GM23338 (cell line): ENCODE data around the gene FBLN2. TPM values are rescaled to one million over a fixed set of nuclear protein-coding genes. Genes with fewer than 3 reads are reported as not detected.

Source experiments
- ATAC-seq: fragments of 200-7000 bp; cut with Tn5 transposase; 3 replicates; pipeline ENCODE4 v1.9.1; 2020
- DNase-seq: peaks from one replicate; pipeline ENCODE4 v3.0.0-alpha.2; 2015; ENCODE audit warnings: low spot score
- H2AFZ ChIP-seq: fragments of 200-600 bp; sonication (generic); 2 replicates; pipeline ENCODE4 v1.8.0; 2016; ENCODE audit warnings: antibody characterized with exemption, mild to moderate bottlenecking, moderate library complexity
- H3F3A ChIP-seq: fragments of 200-600 bp; sonication (generic); replicated peaks from 2 replicates; pipeline ENCODE4 v1.8.0; 2017; ENCODE audit warnings: antibody characterized with exemption, mixed run types, low read depth
- H3K27ac ChIP-seq: fragments of 200-600 bp; sonication (generic); 2 replicates; pipeline ENCODE4 v1.6.1; 2016; ENCODE audit warnings: low read depth
- H3K27me3 ChIP-seq: fragments of 200-600 bp; sonication (generic); 2 replicates; pipeline ENCODE4 v1.8.0; 2016; ENCODE audit warnings: mild to moderate bottlenecking, mixed run types, moderate library complexity; ENCODE audit not compliant: insufficient read depth
- H3K36me3 ChIP-seq: fragments of 200-600 bp; sonication (generic); 2 replicates; pipeline ENCODE4 v1.8.0; 2016; ENCODE audit warnings: mild to moderate bottlenecking; ENCODE audit not compliant: insufficient read depth
- H3K4me1 ChIP-seq: fragments of 200-600 bp; sonication (generic); 2 replicates; pipeline ENCODE4 v1.8.0; 2016; ENCODE audit warnings: mild to moderate bottlenecking, moderate library complexity; ENCODE audit not compliant: insufficient read depth
- H3K4me2 ChIP-seq: fragments of 200-600 bp; sonication (generic); 2 replicates; pipeline ENCODE4 v1.7.1; 2017; ENCODE audit warnings: mixed run types
- H3K4me3 ChIP-seq: fragments of 200-600 bp; sonication (generic); 2 replicates; pipeline ENCODE4 v1.6.1; 2016; ENCODE audit warnings: mixed run types
- H3K79me2 ChIP-seq: fragments of 200-600 bp; sonication (generic); replicated peaks from 2 replicates; pipeline ENCODE4 v1.8.0; 2017; ENCODE audit warnings: mild to moderate bottlenecking; ENCODE audit not compliant: insufficient read depth
- H3K9me2 ChIP-seq: fragments of 200-600 bp; sonication (generic); 2 replicates; pipeline ENCODE4 v1.8.0; 2017; ENCODE audit not compliant: insufficient read depth
- H4K20me1 ChIP-seq: fragments of 200-600 bp; sonication (generic); replicated peaks from 2 replicates; pipeline ENCODE4 v1.8.0; 2017; ENCODE audit warnings: mild to moderate bottlenecking; ENCODE audit not compliant: insufficient read depth
- H3K27ac Mint-ChIP-seq: 2 replicates; pipeline ENCODE4 v1.8.0; 2020; ENCODE audit warnings: inconsistent platforms, mild to moderate bottlenecking, moderate library complexity, mixed read lengths
- H3K27me3 Mint-ChIP-seq: 3 replicates; pipeline ENCODE4 v1.8.0; 2022; ENCODE audit warnings: low read depth, mild to moderate bottlenecking, moderate library complexity, mixed read lengths, inconsistent platforms; ENCODE audit not compliant: insufficient read depth, poor library complexity
- H3K36me3 Mint-ChIP-seq: 3 replicates; pipeline ENCODE4 v1.8.0; 2021; ENCODE audit warnings: low read depth, mild to moderate bottlenecking, inconsistent platforms, moderate library complexity, mixed read lengths
- H3K4me1 Mint-ChIP-seq: 3 replicates; pipeline ENCODE4 v1.8.0; 2020; ENCODE audit warnings: mild to moderate bottlenecking, inconsistent platforms, mixed read lengths
- H3K4me3 Mint-ChIP-seq: 3 replicates; pipeline ENCODE4 v1.8.0; 2021; ENCODE audit warnings: moderate library complexity, mild to moderate bottlenecking, inconsistent platforms, mixed read lengths
- H3K9me3 Mint-ChIP-seq: 3 replicates; pipeline ENCODE4 v1.8.0; 2020; ENCODE audit warnings: moderate library complexity, mild to moderate bottlenecking, inconsistent platforms, mixed read lengths
- CTCF ChIP-seq, 2 experiments: fragments of 200-600 bp in 1 of 2; sonication (generic) in 1 of 2; conservative IDR thresholded peaks; 2 replicates each; pipeline versions ENCODE4 v1.5.1 to v1.6.1; 2016 to 2017; ENCODE audit warnings: antibody characterized with exemption in 2 of 2, low read depth in 2 of 2, mild to moderate bottlenecking in 2 of 2, moderate library complexity in 1 of 2
- EZH2phosphoT487 ChIP-seq: fragments of 200-600 bp; sonication (generic); IDR thresholded peaks from one replicate; pipeline ENCODE4 v1.8.1; 2018; ENCODE audit warnings: antibody characterized with exemption; ENCODE audit not compliant: unreplicated experiment
- JUNB ChIP-seq: IDR thresholded peaks from one replicate; pipeline ENCODE4 v1.6.1; 2016; ENCODE audit warnings: antibody characterized with exemption; ENCODE audit not compliant: unreplicated experiment
- REST ChIP-seq: IDR thresholded peaks from one replicate; pipeline ENCODE4 v1.6.1; 2018; ENCODE audit warnings: antibody characterized with exemption; ENCODE audit not compliant: unreplicated experiment
- STAT1 ChIP-seq: IDR thresholded peaks from one replicate; pipeline ENCODE4 v1.6.1; 2016; ENCODE audit warnings: antibody characterized with exemption; ENCODE audit not compliant: unreplicated experiment
- ZNF114 ChIP-seq: fragments of 250-450 bp; sonication (Bioruptor Pico); IDR thresholded peaks from 2 replicates; pipeline ENCODE4 v1.5.0; 2020; ENCODE audit warnings: mild to moderate bottlenecking, moderate library complexity
- ZNF331 ChIP-seq: fragments of 250-450 bp; sonication (Bioruptor Pico); IDR thresholded peaks from 2 replicates; pipeline ENCODE4 v1.5.0; 2020; ENCODE audit warnings: low read depth, mild to moderate bottlenecking, moderate library complexity
- polyA plus RNA-seq: library from polyadenylated mRNA; unstranded; fragments of >200 nt; fragmentation: Nextera tagmentation; extraction: Ambion mirVana; gene quantifications from 2 replicates; pipeline ENCODE4 v1.2.1, GENCODE V29; 2016
- total RNA-seq: library from RNA; depleted of rRNA; stranded (reverse); fragments of >200 nt; shearing (Covaris generic); gene quantifications from 2 replicates; pipeline ENCODE4 v1.2.3, GENCODE V29; 2014

Gene FBLN2
- total and polyA plus RNA-seq, 2 experiments from 2014 or later, result 18.8 to 26.8 TPM

GRCh38 chr3:13620281-13620680, 71.4 kb downstream of the FBLN2 start (continued):
- no peak for TF ChIP-seq CTCF (conservative IDR thresholded peaks at IDR 0.05; ENCODE audit: low read depth in 2 of 2)
- TF ChIP-seq ZNF114 (CRISPR knock-in tag), result no peak
- no peak for TF ChIP-seq EZH2phosphoT487
- no peak for TF ChIP-seq STAT1
- TF ChIP-seq REST, result no peak

- no peak overlapping the region for H3K27ac ChIP-seq
- H4K20me1 ChIP-seq, result no peaks in the 10 kb centered on the region
- H3K4me3 Mint-ChIP-seq, result no peak overlapping the region
- no peaks in the 10 kb centered on the region for H3K27me3 ChIP-seq
- H3K9me3 Mint-ChIP-seq, result no peaks in the 10 kb centered on the region; the same call in 1 of the 3 replicates
- no peaks in the 10 kb centered on the region for H3K36me3 ChIP-seq
- no peak overlapping the region for H3K27ac Mint-ChIP-seq
- no peak for ATAC-seq
- no peaks in the 10 kb centered on the region for H3K9me2 ChIP-seq
- H3K4me1 ChIP-seq, result no peaks in the 10 kb centered on the region
- peaks cover 2% of the 10 kb centered on the region; the same call in 1 of the 3 replicates for H3K4me1 Mint-ChIP-seq
- no peak overlapping the region for H3K4me3 ChIP-seq
- no peaks in the 10 kb centered on the region; the same call in 1 of the 3 replicates for H3K36me3 Mint-ChIP-seq
- DNase-seq, result no peak
- H2AFZ ChIP-seq, result no peak overlapping the region
- no peaks in the 10 kb centered on the region for H3F3A ChIP-seq
- H3K79me2 ChIP-seq, result no peaks in the 10 kb centered on the region
- H3K4me2 ChIP-seq, result no peak overlapping the region
- H3K27me3 Mint-ChIP-seq, result no peaks in the 10 kb centered on the region
- TF ChIP-seq CTCF (conservative IDR thresholded peaks at IDR 0.05; ENCODE audit: low read depth in 2 of 2) (no peak), REST (no peak), ZNF331 (no peak), JUNB (no peak)
These were observed 71.9 kb downstream of the FBLN2 start for GRCh38 chr3:13620776-13621365.
